Endothelial cell of umbilical vein (primary cell): ENCODE measurements around the gene SS18. TPM values are rescaled to one million over a fixed set of nuclear protein-coding genes. Genes with fewer than 3 reads are reported as not detected.

Experiments used
- BruUV-seq: library from RNA; stranded (reverse); fragments of 400-500 nt; replicated peaks from 2 replicates; lab custom pipeline; 2021; lab: Mats Ljungman, UMichigan
- CTCF ChIA-PET: fragments of 300-600, 350-600 bp; sonication (Branson Sonifier 250); formaldehyde crosslinking; loops from one replicate; lab custom pipeline; 2021; ENCODE audit warnings: antibody characterized with exemption, inconsistent platforms; lab: Charles Lee
- POLR2A ChIA-PET: fragments of 300-600, 350-600 bp; sonication (Branson Sonifier 250); formaldehyde crosslinking; loops from one replicate; lab custom pipeline; 2021; ENCODE audit warnings: antibody characterized with exemption, inconsistent platforms; lab: Charles Lee
- DNase-seq: peaks from one replicate; pipeline ENCODE4 v3.0.0-alpha.2; 2011; ENCODE audit warnings: low read depth, low spot score
- FAIRE-seq: peaks from 2 replicates; lab custom pipeline; 2011; peaks lifted over from hg19 to GRCh38; lab: Jason Lieb, UNC
- H2AFZ ChIP-seq: 2 replicates; pipeline ENCODE4 v1.6.0; 2012; ENCODE audit warnings: low read depth, low read length, control low read depth, inconsistent platforms
- H3K27ac ChIP-seq: 2 replicates; pipeline ENCODE4 v1.5.1; 2011; ENCODE audit warnings: low read depth, mild to moderate bottlenecking, control low read depth, low read length, moderate library complexity; ENCODE audit not compliant: insufficient read depth
- H3K27me3 ChIP-seq, 2 experiments: 2 replicates each; pipeline versions ENCODE4 v1.6.0 to v1.6.1; 2011; ENCODE audit warnings: low read length in 2 of 2, mixed read lengths in 1 of 2; ENCODE audit not compliant: control insufficient read depth in 2 of 2, insufficient read depth in 2 of 2
- H3K36me3 ChIP-seq, 2 experiments: 2 replicates in 1 of 2; 3 replicates in 1 of 2; pipeline ENCODE4 v1.5.1; 2011; ENCODE audit warnings: low read length in 2 of 2, mild to moderate bottlenecking in 1 of 2, moderate library complexity in 1 of 2; ENCODE audit not compliant: control insufficient read depth in 2 of 2, insufficient read depth in 2 of 2; ENCODE audit errors: extremely low read depth in 1 of 2
- H3K4me1 ChIP-seq: 3 replicates; pipeline ENCODE4 v1.5.1; 2011; ENCODE audit warnings: mild to moderate bottlenecking, low read length; ENCODE audit not compliant: control insufficient read depth, insufficient read depth; ENCODE audit errors: extremely low read depth
- H3K4me2 ChIP-seq: 2 replicates; pipeline ENCODE4 v1.6.1; 2011; ENCODE audit warnings: low read length, control low read depth, mixed read lengths; ENCODE audit not compliant: insufficient read depth
- H3K4me3 ChIP-seq, 3 experiments: fragments of 200-600 bp in 1 of 3; sonication (generic), shearing (Covaris generic) in 1 of 3; replicated peaks in 1 of 3; 2 replicates each; pipeline ENCODE4 v1.5.1; 2011 to 2016; ENCODE audit warnings: control low read depth in 3 of 3, low read length in 3 of 3, mild to moderate bottlenecking in 2 of 3, inconsistent platforms in 1 of 3, low read depth in 1 of 3, moderate library complexity in 1 of 3; ENCODE audit not compliant: insufficient read depth in 1 of 3
- H3K79me2 ChIP-seq: 2 replicates; pipeline ENCODE4 v1.6.0; 2012; ENCODE audit warnings: low read length, inconsistent platforms; ENCODE audit not compliant: control insufficient read depth, insufficient read depth
- H3K9ac ChIP-seq: replicated peaks from 2 replicates; pipeline ENCODE3; 2011; ENCODE audit warnings: low read length, control low read depth; ENCODE audit not compliant: insufficient read depth; ENCODE audit errors: extremely low read depth
- H3K9me1 ChIP-seq: replicated peaks from 3 replicates; pipeline ENCODE4 v1.6.0; 2011; ENCODE audit warnings: mild to moderate bottlenecking, low read length; ENCODE audit not compliant: control insufficient read depth, insufficient read depth; ENCODE audit errors: extremely low read depth
- H3K9me3 ChIP-seq: replicated peaks from 2 replicates; pipeline ENCODE4 v1.5.1; 2012; ENCODE audit warnings: low read length, inconsistent platforms; ENCODE audit not compliant: control insufficient read depth, insufficient read depth
- H4K20me1 ChIP-seq: replicated peaks from 2 replicates; pipeline ENCODE3; 2011; ENCODE audit warnings: mild to moderate bottlenecking, low read length; ENCODE audit not compliant: control insufficient read depth, insufficient read depth; ENCODE audit errors: extremely low read depth
- CTCF ChIP-seq, 2 donors: IDR thresholded peaks; 1 replicate in 1 of 2; 2 replicates in 1 of 2; pipeline ENCODE4 v1.5.1; 2011; ENCODE audit warnings: low read length in 2 of 2, mild to moderate bottlenecking in 2 of 2, moderate library complexity in 2 of 2, control low read depth in 1 of 2, inconsistent platforms in 1 of 2, low read depth in 1 of 2; ENCODE audit not compliant: insufficient read depth in 1 of 2; ENCODE audit errors: extremely low read depth in 1 of 2
- EZH2 ChIP-seq: IDR thresholded peaks from 2 replicates; pipeline ENCODE4 v1.6.1; 2012; ENCODE audit warnings: borderline replicate concordance, low read depth, mild to moderate bottlenecking, moderate library complexity, low read length, inconsistent platforms; ENCODE audit not compliant: severe bottlenecking
- FOS ChIP-seq: IDR thresholded peaks from 2 replicates; pipeline ENCODE4 v1.6.1; 2011; ENCODE audit warnings: mild to moderate bottlenecking, low read length, moderate library complexity, borderline replicate concordance; ENCODE audit not compliant: insufficient read depth
- GATA2 ChIP-seq: IDR thresholded peaks from 2 replicates; pipeline ENCODE4 v1.7.0; 2011; ENCODE audit warnings: low read depth, mild to moderate bottlenecking, moderate library complexity, mixed read lengths, low read length; ENCODE audit not compliant: insufficient read length, insufficient read depth
- JUN ChIP-seq: IDR thresholded peaks from 2 replicates; pipeline ENCODE4 v1.6.1; 2011; ENCODE audit warnings: borderline replicate concordance, low read depth; ENCODE audit not compliant: insufficient read length, insufficient read depth
- MYC ChIP-seq: IDR thresholded peaks from one replicate; pipeline ENCODE4 v1.6.1; 2011; ENCODE audit warnings: mild to moderate bottlenecking, low read depth, low read length
- POLR2A ChIP-seq: IDR thresholded peaks from 2 replicates; pipeline ENCODE4 v1.6.1; 2012; ENCODE audit warnings: low read depth, mild to moderate bottlenecking, control low read depth, low read length
- POLR2AphosphoS5 ChIP-seq: IDR thresholded peaks from 2 replicates; pipeline ENCODE4 v1.6.1; 2012; ENCODE audit warnings: low read depth, mild to moderate bottlenecking, control low read depth, low read length, moderate library complexity; ENCODE audit not compliant: insufficient read depth
- dilution Hi-C: fragments of 300-500 bp; cut with MboI; formaldehyde crosslinking; loops from one replicate; pipeline ENCODE4 v1.15.0; 2019; ENCODE audit warnings: low sequenced_read_pairs; ENCODE audit not compliant: extremely low pct_ligation_motif_present
- intact Hi-C: fragments of 100-400 bp; cut with micrococcal nuclease; formaldehyde crosslinking; loops from one replicate; pipeline ENCODE4 v1.10.0; 2022
- polyA plus RNA-seq, 4 experiments: library from polyadenylated mRNA; depleted of rRNA in 3 of 4; stranded (reverse) in 3 of 4; unstranded in 1 of 4; fragments of >200 nt; gene quantifications; 2 replicates each; pipeline versions ENCODE4 v1.2.1 to v1.2.3, GENCODE V29; 2011 to 2012; ENCODE audit warnings: missing spikeins in 1 of 4
- total RNA-seq: library from RNA; stranded (reverse); gene quantifications from 2 replicates; pipeline ENCODE4 v1.2.3, GENCODE V29; 2021
- TF ChIP-seq, protein P1 (sequence below): IDR thresholded peaks from 2 replicates; pipeline ENCODE4 v1.6.1; 2011; ENCODE audit not compliant: insufficient read depth, insufficient read length

The SS18 gene
- total and polyA plus RNA-seq, 2 donors (not counting 3 experiments of a cell fraction or from before 2014, with no cell fraction given) = 68.4 to 204 TPM

- H4K20me1 ChIP-seq = no peaks in the 10 kb centered on the region
- dilution Hi-C loops = no loop called here
- H3K27ac ChIP-seq = no peak overlapping the region
- POLR2A ChIA-PET = no interaction called here
- H3K9me1 ChIP-seq = no peaks in the 10 kb centered on the region
- H3K79me2 ChIP-seq = no peaks in the 10 kb centered on the region
- TF ChIP-seq, protein P1, sequence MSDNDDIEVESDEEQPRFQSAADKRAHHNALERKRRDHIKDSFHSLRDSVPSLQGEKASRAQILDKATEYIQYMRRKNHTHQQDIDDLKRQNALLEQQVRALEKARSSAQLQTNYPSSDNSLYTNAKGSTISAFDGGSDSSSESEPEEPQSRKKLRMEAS = no peak
- TF ChIP-seq POLR2A (no peak), POLR2AphosphoS5 (no peak), EZH2 (no peak), MYC (no peak), FOS (no peak), GATA2 (no peak), CTCF (IDR thresholded peaks at IDR 0.05; ENCODE audit: extremely low read depth in 1 of 2, insufficient read depth in 1 of 2, low read depth in 1 of 2, low read length in 2 of 2) (no peak), JUN (no peak)
- no peak overlapping the region for H2AFZ ChIP-seq
- H3K27me3 ChIP-seq = peaks cover 7 to 14% of the 10 kb centered on the region in 2 experiments
- CTCF ChIA-PET = no interaction called here
- DNase-seq (no peak), FAIRE-seq (no peak)
- H3K9me3 ChIP-seq = no peaks in the 10 kb centered on the region
- no peaks in the 10 kb centered on the region for H3K36me3 ChIP-seq
- H3K4me2 ChIP-seq = no peak overlapping the region
- intact Hi-C loops = no loop called here
- no TSS peak for BruUV-seq
- H3K4me3 ChIP-seq = no peak overlapping the region
- H3K9ac ChIP-seq = no peak overlapping the region
- H3K4me1 ChIP-seq = no peaks in the 10 kb centered on the region
These were observed 6.4 kb upstream of the SS18 start for GRCh38 chr18:26096852-26097251.
